GM12874 (cell line): Measurements from ENCODE around the gene UNKL.

ENCODE experiments used
- TF ChIP-seq, protein P1 (sequence below): IDR thresholded peaks from 2 replicates; pipeline ENCODE4 v1.5.1; 2011; ENCODE audit warnings: low read depth, mild to moderate bottlenecking, control low read depth, low read length, moderate library complexity; ENCODE audit not compliant: insufficient read depth

UNKL gene

DNA sequence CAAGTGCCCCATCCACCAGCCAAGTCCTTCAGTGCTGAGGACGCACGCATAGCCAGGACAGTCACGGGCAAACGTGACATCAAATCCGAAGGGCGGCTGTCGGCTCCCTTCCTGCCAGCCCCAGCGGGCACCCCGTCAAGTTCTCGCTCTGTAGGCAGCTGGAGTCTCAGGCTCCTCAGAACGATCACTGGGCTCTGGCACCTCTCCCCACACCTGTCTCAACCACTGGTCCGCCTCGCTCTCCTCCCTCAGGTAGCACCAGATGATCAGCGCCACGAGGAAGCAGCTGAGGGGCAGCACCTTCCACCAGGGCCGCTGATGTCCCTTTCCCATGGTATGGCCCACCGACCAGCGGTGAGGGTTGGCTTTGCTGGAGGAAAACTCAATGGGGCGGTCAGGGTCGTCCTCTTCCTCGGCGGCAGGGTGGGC lies 5.6 kb upstream of the UNKL start:
- TF ChIP-seq, protein P1, sequence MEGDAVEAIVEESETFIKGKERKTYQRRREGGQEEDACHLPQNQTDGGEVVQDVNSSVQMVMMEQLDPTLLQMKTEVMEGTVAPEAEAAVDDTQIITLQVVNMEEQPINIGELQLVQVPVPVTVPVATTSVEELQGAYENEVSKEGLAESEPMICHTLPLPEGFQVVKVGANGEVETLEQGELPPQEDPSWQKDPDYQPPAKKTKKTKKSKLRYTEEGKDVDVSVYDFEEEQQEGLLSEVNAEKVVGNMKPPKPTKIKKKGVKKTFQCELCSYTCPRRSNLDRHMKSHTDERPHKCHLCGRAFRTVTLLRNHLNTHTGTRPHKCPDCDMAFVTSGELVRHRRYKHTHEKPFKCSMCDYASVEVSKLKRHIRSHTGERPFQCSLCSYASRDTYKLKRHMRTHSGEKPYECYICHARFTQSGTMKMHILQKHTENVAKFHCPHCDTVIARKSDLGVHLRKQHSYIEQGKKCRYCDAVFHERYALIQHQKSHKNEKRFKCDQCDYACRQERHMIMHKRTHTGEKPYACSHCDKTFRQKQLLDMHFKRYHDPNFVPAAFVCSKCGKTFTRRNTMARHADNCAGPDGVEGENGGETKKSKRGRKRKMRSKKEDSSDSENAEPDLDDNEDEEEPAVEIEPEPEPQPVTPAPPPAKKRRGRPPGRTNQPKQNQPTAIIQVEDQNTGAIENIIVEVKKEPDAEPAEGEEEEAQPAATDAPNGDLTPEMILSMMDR, result no peak

DNA sequence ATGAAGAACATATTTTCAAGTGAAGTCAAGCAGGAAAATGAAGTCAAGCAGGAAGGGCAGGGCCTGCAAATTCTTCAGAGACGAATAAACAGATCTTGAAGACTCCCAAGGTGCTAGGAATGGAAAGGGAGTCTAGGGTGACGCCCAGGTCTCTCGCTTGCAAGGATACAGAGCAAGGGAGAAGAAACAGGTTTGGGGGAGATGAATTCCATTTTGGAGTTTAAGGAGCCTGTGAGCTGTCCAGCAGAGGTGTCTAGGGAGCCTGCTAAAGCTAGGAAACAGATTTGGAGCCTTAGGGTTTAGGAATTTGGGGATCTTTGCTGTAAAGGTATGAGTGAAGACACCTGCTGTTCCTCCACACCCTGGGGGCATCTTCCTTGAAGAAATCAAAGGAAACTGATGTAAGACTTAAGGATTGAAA lies 2.0 kb upstream of the UNKL start:
- TF ChIP-seq, protein P1, result no peak

DNA sequence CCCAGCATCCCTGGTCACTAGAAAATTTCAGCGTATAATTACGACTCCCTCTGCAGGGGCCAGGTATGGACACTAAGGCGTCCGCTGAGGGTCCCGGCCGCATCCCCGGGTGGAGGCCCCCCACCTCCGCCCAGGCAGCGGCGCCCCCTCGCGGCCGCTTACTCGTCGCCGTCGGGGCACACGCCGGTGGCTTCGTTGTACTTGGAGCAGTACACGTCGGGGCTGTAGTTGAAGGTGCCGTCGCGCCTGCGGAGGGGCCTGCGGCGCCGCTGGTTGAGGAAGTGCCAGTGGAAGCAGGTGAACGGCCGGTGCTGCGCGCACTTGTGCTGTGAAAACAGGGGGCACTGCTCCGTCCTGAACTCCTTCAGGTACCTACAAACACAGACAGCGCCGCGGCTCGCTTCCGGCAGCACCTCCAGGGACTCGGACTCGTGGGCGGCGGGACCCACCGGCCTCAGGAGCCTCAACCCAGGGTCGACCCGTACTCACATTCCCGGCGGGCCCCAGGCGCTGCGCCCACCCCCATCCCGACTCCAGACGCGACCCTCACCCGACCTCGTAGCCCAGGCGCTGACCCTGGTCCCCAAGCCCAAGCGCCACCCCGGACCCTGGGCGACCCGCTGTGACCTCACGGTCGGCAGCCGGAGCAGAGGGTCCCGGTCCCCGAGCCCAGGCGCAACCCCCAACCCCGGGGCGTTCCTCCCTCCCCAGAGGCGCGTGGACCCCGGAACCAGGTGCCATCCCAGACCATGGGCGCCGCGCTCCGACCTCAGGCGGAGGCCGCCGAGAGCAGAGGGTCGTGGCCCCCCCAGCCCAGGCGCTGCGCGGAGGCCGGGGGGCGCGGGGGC lies 596 bp downstream of the UNKL start:
- TF ChIP-seq, protein P1, result peak; percentile 79

DNA sequence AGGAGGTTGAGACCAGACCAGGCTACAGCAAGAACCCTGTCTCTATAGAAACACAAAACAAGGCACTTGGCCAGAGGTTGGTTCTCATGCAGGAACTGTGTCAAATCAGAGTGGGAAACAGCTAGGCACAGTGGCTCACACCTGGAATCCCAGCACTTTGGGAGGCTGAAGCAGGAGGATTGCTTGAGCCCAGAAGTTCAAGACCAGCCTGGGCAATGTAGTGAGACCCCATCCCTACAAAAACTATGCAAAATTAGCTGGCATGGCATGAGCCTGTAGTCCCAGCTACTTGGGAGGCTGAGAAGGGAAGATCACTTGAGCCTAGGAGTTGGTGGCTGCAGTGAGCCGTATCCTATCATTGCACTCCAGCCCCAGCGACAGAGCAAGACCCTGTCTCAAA lies 1.7 kb downstream of the UNKL start:
- TF ChIP-seq, protein P1, result no peak

DNA sequence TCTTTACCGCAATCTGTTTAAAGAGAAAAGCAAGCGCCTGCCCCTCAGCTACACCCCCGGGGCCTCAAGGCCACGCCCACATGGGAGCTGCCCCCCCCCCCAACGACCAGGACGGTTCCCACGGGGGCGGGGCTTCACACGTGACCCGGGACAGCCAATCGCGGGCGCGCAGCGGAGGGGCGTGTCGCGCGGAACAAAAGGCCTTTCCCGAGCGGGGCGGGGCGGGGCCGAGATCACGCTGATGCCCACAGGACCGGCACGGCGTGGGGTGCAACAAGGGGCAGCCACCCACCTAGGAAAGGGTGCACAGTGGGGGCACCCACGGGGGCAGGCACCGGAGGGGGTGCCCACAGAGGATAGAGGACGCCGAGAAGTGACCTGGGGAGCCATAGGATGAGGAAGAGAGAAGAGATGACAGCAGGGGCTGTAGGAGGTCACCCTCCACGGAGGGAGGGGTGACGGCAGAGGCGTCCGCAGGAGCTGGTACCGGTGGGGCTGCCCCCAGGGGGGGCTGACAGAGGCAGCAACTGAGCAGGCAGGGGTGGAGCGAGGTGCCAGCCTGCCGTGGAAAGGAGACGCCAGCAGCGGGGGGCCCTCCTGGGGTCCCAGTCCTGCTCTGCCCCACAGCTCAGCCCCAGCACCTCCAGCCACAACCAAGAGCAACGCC lies 6.2 kb downstream of the UNKL start:
- TF ChIP-seq, protein P1, result no peak

DNA sequence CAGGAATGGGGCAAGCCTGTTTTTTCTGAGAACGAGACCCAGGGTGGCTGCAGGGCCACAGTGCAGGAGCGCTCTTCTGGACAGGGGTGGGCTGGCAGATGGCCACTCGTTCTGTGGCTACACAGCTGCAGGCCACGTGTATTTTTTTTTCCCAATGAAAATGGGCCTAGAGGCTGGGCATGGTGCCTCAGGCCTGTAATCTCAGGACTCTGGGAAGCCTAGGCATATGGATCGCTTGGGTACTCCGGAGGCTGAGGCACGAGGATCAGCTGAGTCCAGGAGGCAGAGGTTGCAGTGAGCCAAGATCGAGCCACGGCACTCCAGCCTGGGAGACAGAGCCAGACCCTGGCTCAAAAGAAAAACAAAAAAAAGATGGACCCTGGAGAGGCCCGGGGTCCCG lies 6.8 kb downstream of the UNKL start:
- TF ChIP-seq, protein P1, result no peak

DNA sequence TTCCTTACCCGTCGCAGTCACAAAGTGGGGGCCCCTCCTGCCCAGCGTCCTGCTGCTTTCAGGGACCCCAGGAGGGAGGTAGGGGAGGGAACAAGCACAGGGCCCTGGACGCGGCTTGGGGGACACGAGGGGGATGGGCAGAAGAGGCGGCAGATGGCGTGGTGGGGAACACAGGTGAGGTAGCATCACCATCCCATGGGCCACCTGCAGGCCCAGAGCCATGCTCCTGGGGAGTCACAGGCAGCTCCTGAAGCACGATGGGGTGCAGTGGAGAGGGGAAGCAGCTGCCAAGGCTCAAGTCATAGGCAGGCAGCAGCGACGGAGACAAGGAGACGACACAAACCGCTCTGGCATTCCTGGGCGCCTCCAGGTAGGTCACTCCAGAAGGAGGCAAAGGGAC lies 10.8 kb downstream of the UNKL start:
- TF ChIP-seq, protein P1, result no peak
